GM12872 (cell line): Measurements from ENCODE around the gene TBC1D17.

ENCODE experiments used
- CTCF ChIP-seq: IDR thresholded peaks from 3 replicates; pipeline ENCODE4 v1.5.1; 2011; ENCODE audit warnings: low read depth, mild to moderate bottlenecking, low read length, moderate library complexity; ENCODE audit not compliant: insufficient read depth

TBC1D17 gene

DNA sequence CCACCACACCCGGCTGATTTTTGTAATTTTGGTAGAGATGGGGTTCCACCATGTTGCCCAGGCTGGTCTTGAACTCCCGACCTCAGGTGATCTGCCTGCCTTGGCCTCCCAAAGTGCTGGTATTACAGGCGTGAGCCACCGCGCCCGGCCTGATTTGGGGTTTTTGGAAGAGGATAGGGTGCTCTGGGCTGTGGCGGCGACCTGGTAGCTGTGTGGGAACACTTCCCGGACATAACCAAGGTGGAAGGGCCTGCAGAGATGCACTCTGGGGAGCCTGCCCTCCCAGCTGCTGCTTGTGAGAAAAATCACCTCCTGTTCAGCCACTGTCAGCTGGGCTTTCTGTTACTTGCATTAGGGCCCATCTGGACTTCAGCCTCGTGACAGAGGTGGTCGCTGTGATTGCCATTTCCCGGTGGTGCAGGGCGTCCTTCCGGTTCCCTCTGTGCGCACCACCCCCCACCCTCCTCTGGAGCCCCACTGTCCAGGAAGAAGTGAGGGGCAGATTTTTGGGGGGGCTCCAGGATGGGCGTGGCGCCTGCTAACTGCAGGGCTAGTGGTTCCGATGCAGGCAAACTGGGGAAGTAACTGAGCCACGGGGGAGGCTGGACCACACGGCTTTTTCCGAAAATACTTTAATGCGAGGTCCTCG, 11.7 kb downstream of the TBC1D17 start:
- no peak for TF ChIP-seq CTCF

- peak; percentile 78 for TF ChIP-seq CTCF
Observed at GRCh38 chr19:49889687-49890348, 12.3 kb downstream of the TBC1D17 start.

GRCh38 chr19:49890349-49891311, 13.1 kb downstream of the TBC1D17 start:
- TF ChIP-seq CTCF: no peak

DNA sequence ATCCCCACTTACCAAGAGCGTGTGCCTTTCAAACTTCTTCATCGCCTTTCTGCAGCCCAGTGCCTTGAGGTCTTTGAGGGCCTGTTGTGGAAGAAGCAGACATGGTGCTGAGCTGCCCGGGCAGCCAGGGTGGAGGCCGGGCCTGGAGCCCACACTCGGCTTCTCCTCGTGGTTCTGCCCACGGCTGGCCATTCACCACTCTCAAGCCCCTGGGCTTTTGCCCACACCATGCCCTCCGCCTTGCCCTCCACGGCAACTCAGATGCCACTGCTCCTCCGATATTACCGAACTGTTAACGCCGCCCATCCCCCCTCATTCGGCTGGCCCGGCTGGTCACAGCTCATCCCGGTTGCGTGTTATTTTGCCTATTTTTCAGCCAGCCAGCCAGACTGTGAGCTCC, 13.9 kb downstream of the TBC1D17 start:
- TF ChIP-seq CTCF: no peak

- no peak for TF ChIP-seq CTCF
Observed at GRCh38 chr19:49892716-49893115, 15.2 kb downstream of the TBC1D17 start.

DNA sequence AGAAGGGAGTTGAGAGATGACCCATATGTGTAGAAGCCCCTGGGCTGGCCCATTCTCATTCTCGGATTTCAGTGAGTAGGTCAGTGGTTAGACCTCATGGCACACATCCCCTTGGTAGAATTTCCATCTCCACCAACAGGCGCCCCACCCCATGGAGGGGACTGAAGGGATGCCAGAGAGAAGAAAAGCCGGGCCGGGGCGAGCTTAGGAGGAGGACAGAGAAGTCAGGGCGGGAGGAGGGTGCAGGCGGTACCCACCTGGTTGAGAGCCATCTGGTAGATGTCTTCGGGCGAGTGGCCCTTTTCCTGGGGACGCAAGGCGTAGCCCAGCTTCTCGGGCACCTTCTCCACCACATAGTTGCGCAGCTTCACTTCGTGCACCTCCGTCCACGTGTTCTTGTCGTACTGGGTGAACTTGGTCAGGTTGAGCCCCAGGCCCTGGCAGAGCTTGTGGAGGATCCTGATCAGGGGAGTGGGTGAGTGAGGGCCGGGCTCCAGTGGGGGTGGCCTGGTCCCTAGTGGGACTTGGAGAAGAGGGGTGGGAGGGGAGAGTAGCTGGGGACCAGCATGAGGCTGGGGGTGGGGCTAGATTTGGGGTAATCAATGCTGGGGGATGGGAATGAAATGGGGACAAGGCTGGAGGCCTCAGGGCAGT, 16.6 kb downstream of the TBC1D17 start:
- no peak for TF ChIP-seq CTCF

GRCh38 chr19:49894879-49895565, 17.5 kb downstream of the TBC1D17 start:
- TF ChIP-seq CTCF: no peak
